MM.1S (cell line): ENCODE results near the gene ARSD.

Source experiments
- EZH2 ChIP-seq: fragments of 300-600 bp; sonication (generic); optimal IDR thresholded peaks from 2 replicates; pipeline ENCODE3; 2017; ENCODE audit warnings: low read depth, mild to moderate bottlenecking, antibody characterized with exemption, low read length, mixed read lengths
- TF ChIP-seq, protein P1 (sequence below): fragments of 300-600 bp; sonication (generic); IDR thresholded peaks from 2 replicates; pipeline ENCODE4 v1.5.1; 2016; ENCODE audit warnings: antibody characterized with exemption, low read length, mixed read lengths

DNA sequence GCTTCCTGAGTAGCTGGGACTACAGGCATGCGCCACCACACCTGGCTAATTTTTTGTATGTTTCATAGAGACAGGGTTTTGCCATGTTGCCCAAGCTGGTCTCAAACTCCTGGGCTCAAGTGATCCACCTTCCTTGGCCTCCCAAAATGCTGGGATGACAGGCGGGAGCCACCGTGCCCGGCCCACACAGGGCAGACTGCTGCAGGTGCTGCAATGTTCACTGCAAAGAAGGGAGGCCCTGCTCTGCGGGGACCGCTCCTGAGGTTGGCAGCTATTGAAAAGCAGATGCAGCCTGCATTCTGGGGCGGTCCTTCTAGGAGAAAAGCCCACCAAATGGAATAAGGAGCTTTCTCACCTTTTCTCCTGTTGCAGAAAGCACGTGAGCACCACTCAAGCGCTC is 5.0 kb downstream of the ARSD start:
- TF ChIP-seq, protein P1, sequence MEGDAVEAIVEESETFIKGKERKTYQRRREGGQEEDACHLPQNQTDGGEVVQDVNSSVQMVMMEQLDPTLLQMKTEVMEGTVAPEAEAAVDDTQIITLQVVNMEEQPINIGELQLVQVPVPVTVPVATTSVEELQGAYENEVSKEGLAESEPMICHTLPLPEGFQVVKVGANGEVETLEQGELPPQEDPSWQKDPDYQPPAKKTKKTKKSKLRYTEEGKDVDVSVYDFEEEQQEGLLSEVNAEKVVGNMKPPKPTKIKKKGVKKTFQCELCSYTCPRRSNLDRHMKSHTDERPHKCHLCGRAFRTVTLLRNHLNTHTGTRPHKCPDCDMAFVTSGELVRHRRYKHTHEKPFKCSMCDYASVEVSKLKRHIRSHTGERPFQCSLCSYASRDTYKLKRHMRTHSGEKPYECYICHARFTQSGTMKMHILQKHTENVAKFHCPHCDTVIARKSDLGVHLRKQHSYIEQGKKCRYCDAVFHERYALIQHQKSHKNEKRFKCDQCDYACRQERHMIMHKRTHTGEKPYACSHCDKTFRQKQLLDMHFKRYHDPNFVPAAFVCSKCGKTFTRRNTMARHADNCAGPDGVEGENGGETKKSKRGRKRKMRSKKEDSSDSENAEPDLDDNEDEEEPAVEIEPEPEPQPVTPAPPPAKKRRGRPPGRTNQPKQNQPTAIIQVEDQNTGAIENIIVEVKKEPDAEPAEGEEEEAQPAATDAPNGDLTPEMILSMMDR, result no peak
- no peak for TF ChIP-seq EZH2
